ENCODE measurements around the gene CD80. TPM values are rescaled to one million over a fixed set of nuclear protein-coding genes. Genes with fewer than 3 reads are reported as not detected.
"Not testable (repeated sequence)": the region's sequence is repeated elsewhere in the genome, so short reads cannot be mapped to it uniquely, and the experiment has no call there.

Gene CD80, protein sequence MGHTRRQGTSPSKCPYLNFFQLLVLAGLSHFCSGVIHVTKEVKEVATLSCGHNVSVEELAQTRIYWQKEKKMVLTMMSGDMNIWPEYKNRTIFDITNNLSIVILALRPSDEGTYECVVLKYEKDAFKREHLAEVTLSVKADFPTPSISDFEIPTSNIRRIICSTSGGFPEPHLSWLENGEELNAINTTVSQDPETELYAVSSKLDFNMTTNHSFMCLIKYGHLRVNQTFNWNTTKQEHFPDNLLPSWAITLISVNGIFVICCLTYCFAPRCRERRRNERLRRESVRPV
- not detected for polyA plus RNA-seq (2013, experiment 1 of 2; ENCODE audit: insufficient read length)
- not detected for polyA plus RNA-seq (2013, experiment 2 of 2; ENCODE audit: insufficient read length)

GRCh38 chr3:119559441-119559963 is at the start of gene CD80:
Gene CD80 (minus strand): TSS chr3:119559614. CDS start chr3:119557728, 1,886 bp downstream.
- peak; percentile 37 for DNase-seq

DNA sequence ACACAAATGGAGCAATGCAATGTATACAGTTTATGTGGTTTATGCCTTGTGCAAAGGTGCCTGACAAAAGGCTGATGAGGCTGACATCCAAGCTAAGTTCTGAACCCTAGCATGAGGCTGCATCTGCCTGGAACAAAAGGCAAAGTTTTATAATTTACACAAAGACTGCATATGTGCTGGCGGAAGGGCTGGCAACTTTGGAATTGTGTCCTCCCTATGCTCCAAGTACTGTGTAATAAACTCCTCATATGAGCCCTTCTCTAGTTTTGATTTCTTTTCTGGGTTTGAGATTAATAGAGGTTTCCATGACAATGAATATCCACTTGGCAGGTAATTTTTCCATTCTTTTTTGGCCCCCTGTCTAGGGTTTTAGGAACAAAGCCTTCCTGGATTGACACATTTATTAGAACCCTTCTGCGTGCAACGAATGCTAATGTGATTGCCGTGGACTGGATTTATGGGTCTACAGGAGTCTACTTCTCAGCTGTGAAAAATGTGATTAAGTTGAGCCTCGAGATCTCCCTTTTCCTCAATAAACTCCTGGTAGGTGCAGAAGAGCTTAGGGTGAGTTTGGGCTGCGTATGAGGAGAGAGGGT is 49.1 kb upstream of the CD80 start:
- DNase-seq = no peak

GRCh38 chr3:119604878-119605277 is 45.5 kb upstream of the CD80 start:
- peak; percentile 49 for DNase-seq

- DNase-seq = no peak
These were observed 43.3 kb upstream of the CD80 start for GRCh38 chr3:119602676-119603075.

DNA sequence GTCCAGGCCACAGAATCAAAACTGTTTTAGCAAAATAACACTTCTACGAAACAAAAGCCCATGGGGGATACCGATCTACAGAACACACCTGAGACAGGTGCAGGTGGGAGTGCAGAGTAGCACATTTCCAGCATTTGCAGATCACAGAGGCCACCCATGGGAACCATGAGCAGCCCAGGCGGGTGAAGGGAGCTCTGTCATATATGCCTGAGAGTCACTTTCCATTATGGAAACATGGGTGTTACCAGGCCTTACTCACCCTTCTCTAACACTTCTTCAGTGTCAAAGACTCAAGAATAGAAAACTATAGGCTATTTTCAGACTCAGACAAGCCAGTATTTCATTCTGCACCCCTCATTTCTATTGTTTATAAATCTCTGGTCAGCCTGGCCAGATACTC is 41.7 kb upstream of the CD80 start:
- DNase-seq = no peak

GRCh38 chr3:119600732-119601131 is 41.3 kb upstream of the CD80 start:
- DNase-seq = no peak

DNA sequence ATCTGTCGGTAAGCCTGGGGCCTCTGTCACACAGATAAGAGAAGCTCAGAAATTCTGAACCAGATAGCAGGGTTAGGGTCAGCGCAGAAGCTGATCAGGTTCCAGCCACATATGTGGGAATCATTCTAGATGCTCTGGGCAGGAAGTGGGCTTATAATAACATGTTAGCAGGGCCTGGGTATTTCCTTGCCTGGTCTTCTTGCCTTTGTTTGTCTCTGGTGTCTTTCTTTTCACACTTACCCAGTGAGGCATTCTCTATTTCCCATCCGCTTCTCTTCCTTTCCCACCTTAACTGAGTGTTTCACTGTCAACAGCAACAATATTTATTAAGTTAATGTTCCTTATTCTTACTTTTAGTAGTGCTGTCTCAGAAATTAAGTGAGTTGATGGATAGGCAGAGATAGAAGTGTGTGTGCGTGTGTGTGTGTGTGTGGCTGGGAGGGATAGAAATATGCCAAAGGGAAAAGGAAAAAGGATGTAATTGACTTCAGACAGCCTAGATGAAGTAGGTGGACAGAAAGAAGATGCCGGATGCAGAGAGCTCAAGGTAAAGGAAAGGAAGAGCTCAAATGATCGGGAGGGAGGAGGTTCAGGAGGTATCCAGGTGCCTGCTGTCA is 40.3 kb upstream of the CD80 start:
- DNase-seq = no peak

- DNase-seq = no peak
These were observed 39.1 kb upstream of the CD80 start for GRCh38 chr3:119598410-119599098.

- no peak for DNase-seq
These were observed 38.3 kb upstream of the CD80 start, which contains the start of gene PLA1A for GRCh38 chr3:119597548-119598288. Gene PLA1A (plus strand): TSS chr3:119597885. CDS start chr3:119597914, 29 bp downstream.

DNA sequence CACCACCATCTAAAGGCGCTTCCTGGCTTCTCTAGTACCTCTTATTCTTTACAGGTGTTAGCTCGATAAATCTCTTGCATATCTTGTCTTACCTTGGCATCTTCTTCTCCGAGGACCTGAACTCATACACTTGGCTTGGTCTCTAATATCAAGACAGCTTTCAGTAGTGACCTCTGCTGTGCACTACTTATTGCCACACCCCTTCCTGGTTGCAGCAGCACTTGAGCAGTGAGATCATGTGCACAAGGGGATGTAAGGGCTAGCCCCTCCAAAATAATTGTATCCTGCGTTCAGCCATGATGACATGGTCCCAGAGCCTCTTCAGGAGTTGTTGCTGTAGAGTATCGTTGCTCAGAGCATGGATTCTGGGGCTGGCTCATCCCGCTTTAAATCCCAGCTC is 37.0 kb upstream of the CD80 start:
- DNase-seq = no peak

GRCh38 chr3:119595639-119596334 is 36.4 kb upstream of the CD80 start:
- no peak for DNase-seq

- DNase-seq = not testable (repeated sequence)
These were observed 35.5 kb upstream of the CD80 start for GRCh38 chr3:119594929-119595328.

DNA sequence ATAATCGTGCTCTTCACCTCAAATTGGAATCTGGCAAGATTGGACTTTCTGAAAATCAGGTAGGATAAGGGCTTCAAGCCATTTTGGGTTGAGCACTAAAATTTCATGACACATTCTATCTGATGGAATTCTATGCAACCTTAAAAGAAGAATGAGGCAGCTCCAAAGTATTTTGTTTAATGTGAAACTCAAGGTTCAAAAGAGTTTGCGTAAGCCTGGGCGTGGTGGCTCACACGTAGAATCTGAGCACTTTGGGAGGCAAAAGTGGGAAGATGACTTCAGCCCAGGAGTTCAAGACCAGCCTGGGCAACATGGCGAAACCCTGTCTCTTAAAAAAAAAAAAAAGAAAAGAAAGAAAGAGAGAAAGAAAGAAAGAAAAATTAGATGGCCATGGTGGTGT is 34.7 kb upstream of the CD80 start:
- DNase-seq = no peak

DNA sequence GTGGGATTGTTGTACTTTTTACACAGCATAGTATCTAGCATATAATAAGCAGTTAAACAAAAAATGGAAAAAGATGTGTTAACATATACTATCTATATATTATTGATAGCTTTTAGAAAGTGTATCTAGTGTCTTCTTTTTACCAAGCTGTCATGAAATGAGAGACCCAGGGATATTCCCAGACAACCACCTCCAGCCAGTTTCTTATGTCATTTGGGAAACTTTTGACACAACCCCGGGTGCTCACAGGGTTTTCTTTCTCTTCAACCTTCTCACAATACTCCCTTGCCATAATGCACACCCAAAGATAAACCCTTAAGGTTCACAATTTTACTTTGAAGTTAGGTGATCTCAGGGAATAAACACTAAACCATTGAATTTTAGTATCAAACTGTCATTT is 33.4 kb upstream of the CD80 start:
- DNase-seq = no peak

GRCh38 chr3:119590706-119591105 is 31.3 kb upstream of the CD80 start:
- DNase-seq = no peak

- DNase-seq = no peak
These were observed 29.8 kb upstream of the CD80 start for GRCh38 chr3:119589102-119589773.

- DNase-seq = no peak
These were observed 28.7 kb upstream of the CD80 start for GRCh38 chr3:119588112-119588511.

- DNase-seq = peak; percentile 57
These were observed 27.3 kb upstream of the CD80 start for GRCh38 chr3:119586733-119587172.

- peak; percentile 61 for DNase-seq
These were observed 26.6 kb upstream of the CD80 start for GRCh38 chr3:119585856-119586570.

- no peak for DNase-seq
These were observed 25.8 kb upstream of the CD80 start for GRCh38 chr3:119585208-119585607.

Measured in fibroblast of skin of scalp (primary cell).